ENCODE results near the gene ACOT6.

DNA sequence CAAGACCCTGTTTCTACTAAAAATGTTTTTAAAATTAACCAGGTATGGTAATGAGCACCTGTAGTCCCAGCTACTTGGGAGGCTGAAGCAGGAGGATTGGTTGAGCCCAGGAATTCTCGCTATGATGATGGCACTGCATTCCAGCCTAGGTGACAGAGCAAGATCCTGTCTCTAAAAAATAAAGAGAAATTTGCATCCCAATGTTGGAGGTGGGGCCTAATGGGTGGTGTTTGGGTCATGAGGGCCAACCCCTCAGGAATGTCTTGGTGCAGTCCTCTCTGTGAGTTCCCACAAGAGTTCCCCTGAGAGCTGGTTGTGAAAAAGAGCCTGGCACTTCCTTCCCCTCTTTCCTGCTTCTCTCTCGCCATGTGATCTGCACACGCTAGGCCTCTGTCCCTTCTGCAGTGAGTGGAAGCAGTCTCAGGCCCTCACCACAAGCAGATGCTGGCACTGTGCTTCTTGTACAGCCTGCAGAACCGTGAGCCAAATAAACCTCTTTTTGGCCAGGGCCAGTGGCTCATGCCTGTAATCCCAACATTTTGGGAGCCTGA, 11.3 kb downstream of the ACOT6 start:
- TF ChIP-seq CTCF (IDR thresholded peaks at IDR 0.05): no peak
- TF ChIP-seq POLR2A (IDR thresholded peaks at IDR 0.05; ENCODE audit: low read depth): no peak
- TF ChIP-seq POLR2AphosphoS5 (IDR thresholded peaks at IDR 0.05): no peak
